K562 (cell line): ENCODE results near the gene ZDHHC14.

Source experiments
- ADNP ChIP-seq: fragments of 200-800 bp; sonication (Bioruptor generic); IDR thresholded peaks from 2 replicates; pipeline ENCODE4 v1.6.1; 2016; ENCODE audit warnings: missing genetic modification characterization, missing compliant biosample characterization
- ATF7 ChIP-seq: fragments of 450-650 bp; IDR thresholded peaks from 2 replicates; pipeline ENCODE4 v1.7.1; 2014; ENCODE audit warnings: mild to moderate bottlenecking, moderate library complexity
- CBFB ChIP-seq: sonication (generic); formaldehyde crosslinking; IDR thresholded peaks from 2 replicates; pipeline ENCODE4 v1.4.0; 2020; ENCODE audit warnings: mild to moderate bottlenecking, missing genetic modification reagents
- CEBPG ChIP-seq, 3 experiments: fragments of 200-800 bp in 1 of 3; sonication (Bioruptor generic) in 1 of 3; sonication (generic) in 1 of 3; formaldehyde crosslinking in 1 of 3; IDR thresholded peaks in 2 of 3; conservative IDR thresholded peaks in 1 of 3; 2 replicates each; pipeline versions ENCODE4 v1.6.1 to v1.8.0; 2016 to 2022; ENCODE audit warnings: missing compliant biosample characterization in 2 of 3, missing genetic modification characterization in 2 of 3, mild to moderate bottlenecking in 1 of 3, missing genetic modification reagents in 1 of 3
- L3MBTL2 ChIP-seq: fragments of 450-650 bp; IDR thresholded peaks from 2 replicates; pipeline ENCODE4 v1.6.1; 2016; ENCODE audit warnings: mild to moderate bottlenecking, moderate library complexity
- RAD21 ChIP-seq, 2 experiments: fragments of 250-450 bp in 1 of 2; fragments of 450-650 bp in 1 of 2; sonication (Bioruptor Pico) in 1 of 2; formaldehyde crosslinking in 1 of 2; IDR thresholded peaks in 1 of 2; conservative IDR thresholded peaks in 1 of 2; 2 replicates each; pipeline versions ENCODE4 v1.4.0 to v1.8.0; 2020 to 2022; ENCODE audit warnings: mild to moderate bottlenecking in 2 of 2, moderate library complexity in 1 of 2
- TAF1 ChIP-seq: IDR thresholded peaks from 2 replicates; pipeline ENCODE4 v1.6.1; 2011; ENCODE audit warnings: mild to moderate bottlenecking, low read length, moderate library complexity; ENCODE audit not compliant: insufficient read depth, control insufficient read depth, severe bottlenecking; ENCODE audit errors: extremely low read depth
- ZSCAN29 ChIP-seq: fragments of 450-650 bp; IDR thresholded peaks from 2 replicates; pipeline ENCODE4 v1.6.1; 2017
- TF ChIP-seq, protein P1 (sequence below), 3 experiments: IDR thresholded peaks in 2 of 3; conservative IDR thresholded peaks in 1 of 3; 2 replicates each; pipeline ENCODE4 v1.5.1; 2011 to 2012; ENCODE audit warnings: low read length in 3 of 3, mild to moderate bottlenecking in 3 of 3, control low read depth in 2 of 3, improper control_type of control experiment in 1 of 3, inconsistent platforms in 1 of 3, low read depth in 1 of 3, mixed read lengths in 1 of 3, moderate library complexity in 1 of 3; ENCODE audit not compliant: insufficient read depth in 2 of 3

DNA sequence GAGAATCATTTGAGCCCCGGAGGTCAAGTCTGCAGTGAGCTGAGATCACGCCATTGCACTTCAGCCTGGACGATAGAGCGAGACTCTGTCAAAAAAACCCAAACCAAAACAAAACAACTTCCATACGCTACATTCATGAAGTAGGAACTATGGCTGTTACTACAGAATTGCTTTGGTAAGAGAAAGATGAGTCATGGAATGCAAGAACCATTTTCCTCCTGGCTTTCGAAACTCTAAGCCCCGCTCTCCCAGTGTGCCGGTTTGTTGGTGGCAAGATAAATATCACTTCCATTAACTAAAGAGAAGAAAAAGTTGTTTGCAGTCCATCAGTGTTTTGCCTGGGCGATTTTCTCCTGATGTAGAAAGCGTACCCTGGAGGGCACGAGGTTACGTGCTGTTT is 61.3 kb downstream of the ZDHHC14 start:
- no peak for TF ChIP-seq ATF7
- no peak for TF ChIP-seq L3MBTL2
- no peak for TF ChIP-seq RAD21 (CRISPR knock-in tag; conservative IDR thresholded peaks at IDR 0.05 in 1 of 2, IDR thresholded peaks at IDR 0.05 in 1 of 2)
- TF ChIP-seq, protein P1, sequence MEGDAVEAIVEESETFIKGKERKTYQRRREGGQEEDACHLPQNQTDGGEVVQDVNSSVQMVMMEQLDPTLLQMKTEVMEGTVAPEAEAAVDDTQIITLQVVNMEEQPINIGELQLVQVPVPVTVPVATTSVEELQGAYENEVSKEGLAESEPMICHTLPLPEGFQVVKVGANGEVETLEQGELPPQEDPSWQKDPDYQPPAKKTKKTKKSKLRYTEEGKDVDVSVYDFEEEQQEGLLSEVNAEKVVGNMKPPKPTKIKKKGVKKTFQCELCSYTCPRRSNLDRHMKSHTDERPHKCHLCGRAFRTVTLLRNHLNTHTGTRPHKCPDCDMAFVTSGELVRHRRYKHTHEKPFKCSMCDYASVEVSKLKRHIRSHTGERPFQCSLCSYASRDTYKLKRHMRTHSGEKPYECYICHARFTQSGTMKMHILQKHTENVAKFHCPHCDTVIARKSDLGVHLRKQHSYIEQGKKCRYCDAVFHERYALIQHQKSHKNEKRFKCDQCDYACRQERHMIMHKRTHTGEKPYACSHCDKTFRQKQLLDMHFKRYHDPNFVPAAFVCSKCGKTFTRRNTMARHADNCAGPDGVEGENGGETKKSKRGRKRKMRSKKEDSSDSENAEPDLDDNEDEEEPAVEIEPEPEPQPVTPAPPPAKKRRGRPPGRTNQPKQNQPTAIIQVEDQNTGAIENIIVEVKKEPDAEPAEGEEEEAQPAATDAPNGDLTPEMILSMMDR (IDR thresholded peaks at IDR 0.05 in 2 of 3, conservative IDR thresholded peaks at IDR 0.05 in 1 of 3; ENCODE audit: insufficient read depth in 2 of 3, low read depth in 1 of 3, low read length in 3 of 3) = no peak
- TF ChIP-seq CEBPG (CRISPR knock-in tag; IDR thresholded peaks at IDR 0.05) = no peak
- TF ChIP-seq CEBPG (tag; conservative IDR thresholded peaks at IDR 0.05 in 1 of 2, IDR thresholded peaks at IDR 0.05 in 1 of 2) = no peak
- no peak for TF ChIP-seq ZSCAN29
- TF ChIP-seq ADNP (tag) = no peak
- no peak for TF ChIP-seq CBFB (CRISPR knock-in tag)
- no peak for TF ChIP-seq TAF1
